GM13976 (cell line): ENCODE measurements around the gene MGAT4A.

Source experiments
- DNase-seq: peaks from one replicate; pipeline ENCODE4 v3.0.0; 2012; ENCODE audit warnings: low spot score
- CTCF ChIP-seq: IDR thresholded peaks from 2 replicates; pipeline ENCODE4 v1.5.1; 2012; ENCODE audit warnings: borderline replicate concordance, mild to moderate bottlenecking; ENCODE audit not compliant: insufficient read depth; ENCODE audit errors: extremely low read depth, missing control alignments, control extremely low read depth
- in situ Hi-C: fragments of 300-500 bp; cut with MboI; formaldehyde crosslinking; loops from one replicate; pipeline ENCODE4 v1.12.0; 2022; ENCODE audit warnings: low sequenced_read_pairs, mixed read lengths, inconsistent platforms; ENCODE audit not compliant: unreplicated experiment

Gene MGAT4A

GRCh38 chr2:98656800-98657199, 74.1 kb downstream of the MGAT4A start:
- DNase-seq: no peak
- in situ Hi-C loops: loop anchor here (10.0 kb wide), 2 partner anchors 178 to 408 kb away; no protein-coding TSS in a partner anchor
- no peak for TF ChIP-seq CTCF

GRCh38 chr2:98654699-98655495, 76.0 kb downstream of the MGAT4A start:
- no peak for TF ChIP-seq CTCF
- no peak for DNase-seq
- in situ Hi-C loops: loop anchor here (10.0 kb wide), 2 partner anchors 180 to 410 kb away; no protein-coding TSS in a partner anchor

GRCh38 chr2:98650998-98651397, 79.9 kb downstream of the MGAT4A start:
- in situ Hi-C loops: loop anchor here (10.0 kb wide), 2 partner anchors 184 to 414 kb away; no protein-coding TSS in a partner anchor
- no peak for DNase-seq
- TF ChIP-seq CTCF: no peak

GRCh38 chr2:98649992-98650375, 80.9 kb downstream of the MGAT4A start:
- no peak for TF ChIP-seq CTCF
- in situ Hi-C loops: loop anchor here (10.0 to 25.0 kb wide), 3 partner anchors 185 to 837 kb away; partner anchors contain the start of gene REV1
- DNase-seq: no peak

GRCh38 chr2:98649135-98649991, 81.6 kb downstream of the MGAT4A start:
- DNase-seq: peak; percentile 61
- peak; percentile 94 for TF ChIP-seq CTCF
- in situ Hi-C loops: loop anchor here (25.0 kb wide), 1 partner anchor 838 kb away; the partner anchor contains the start of gene REV1

GRCh38 chr2:98648451-98648850, 82.5 kb downstream of the MGAT4A start:
- in situ Hi-C loops: loop anchor here (25.0 kb wide), 1 partner anchor 839 kb away; the partner anchor contains the start of gene REV1
- DNase-seq: no peak

More at GRCh38 chr2:98648451-98648850, 82.5 kb downstream of the MGAT4A start:
- no peak for TF ChIP-seq CTCF
